Kidney (tissue), 14 donors: ENCODE measurements around the gene NDUFS6. TPM values are rescaled to one million over a fixed set of nuclear protein-coding genes. Genes with fewer than 3 reads are reported as not detected.

Source experiments
- DNase-seq, 5 donors: peaks; one replicate each; pipeline ENCODE4 v3.0.0-alpha.2; 2013 to 2020
- FAIRE-seq: peaks from 2 replicates; lab custom pipeline; 2012; peaks lifted over from hg19 to GRCh38; lab: Jason Lieb, UNC
- H3K27ac ChIP-seq, 2 donors: one replicate each; pipeline ENCODE4 v1.7.0; 2013; ENCODE audit warnings: low read depth in 2 of 2, low read length in 2 of 2, inconsistent platforms in 1 of 2
- H3K27me3 ChIP-seq: one replicate; pipeline ENCODE4 v1.7.1; 2013; ENCODE audit warnings: low read length, inconsistent platforms; ENCODE audit not compliant: control insufficient read depth, insufficient read depth
- H3K36me3 ChIP-seq, 3 donors: one replicate each; pipeline versions ENCODE4 v1.7.0 to v1.7.1; 2013; ENCODE audit warnings: low read length in 3 of 3, control low read depth in 1 of 3, inconsistent platforms in 1 of 3; ENCODE audit not compliant: insufficient read depth in 3 of 3, control insufficient read depth in 2 of 3
- H3K4me1 ChIP-seq, 3 donors: one replicate each; pipeline versions ENCODE4 v1.7.0 to v1.7.1; 2013; ENCODE audit warnings: low read length in 3 of 3, inconsistent platforms in 1 of 3, low read depth in 1 of 3; ENCODE audit not compliant: control insufficient read depth in 2 of 3, insufficient read depth in 2 of 3
- H3K4me3 ChIP-seq, 3 donors: one replicate each; pipeline versions ENCODE4 v1.7.0 to v1.8.1; 2013; ENCODE audit warnings: low read length in 3 of 3, control low read depth in 1 of 3, inconsistent platforms in 1 of 3
- H3K9ac ChIP-seq, 3 donors: one replicate each; pipeline versions ENCODE4 v1.7.0 to v1.7.1; 2013; ENCODE audit warnings: low read length in 3 of 3, control low read depth in 1 of 3, inconsistent platforms in 1 of 3
- H3K9me3 ChIP-seq, 3 donors: one replicate each; pipeline versions ENCODE4 v1.7.0 to v1.7.1; 2013; ENCODE audit warnings: low read length in 3 of 3, control low read depth in 1 of 3, inconsistent platforms in 1 of 3; ENCODE audit not compliant: control insufficient read depth in 2 of 3, insufficient read depth in 1 of 3
- intact Hi-C: fragments of 100-400 bp; cut with DNase I; formaldehyde crosslinking; loops from one replicate; pipeline ENCODE4 v1.11.1; 2022
- polyA plus RNA-seq: library from polyadenylated mRNA; stranded (reverse); fragments of 350-450 nt; fragmentation: Illumina TruSeq; extraction: RNeasy Lipid Tissue Mini Kit (QIAGEN cat#74804); gene quantifications from one replicate; pipeline ENCODE4 v1.2.3, GENCODE V29; 2014; ENCODE audit warnings: low read depth, low replicate concordance; ENCODE audit not compliant: insufficient read depth
- total RNA-seq: library from RNA; stranded (reverse); fragmentation: NEBNext Ultra II Directional; extraction: Animal tissue kit (Norgen Biotek cat#: 25700); gene quantifications from one replicate; pipeline ENCODE4 v1.2.1, GENCODE V29; 2021
- TF ChIP-seq, protein P1 (sequence below): IDR thresholded peaks from 3 replicates; pipeline ENCODE4 v1.5.1; 2012; ENCODE audit warnings: mild to moderate bottlenecking, moderate library complexity, borderline replicate concordance; ENCODE audit not compliant: insufficient read depth; ENCODE audit errors: extremely low read depth
- donor health status: control.
- donor health status: control.
- donor health status: control.
- donor health status: control.
- donor health status: control.
- donor health status: DM: yes; HTN: yes; CAD: no.
- donor health status: Normal renal cell carcinoma (clear cell type).

Gene NDUFS6
- total and polyA plus RNA-seq, 2 donors from 2014 or later, result 31.1 to 164 TPM

DNA sequence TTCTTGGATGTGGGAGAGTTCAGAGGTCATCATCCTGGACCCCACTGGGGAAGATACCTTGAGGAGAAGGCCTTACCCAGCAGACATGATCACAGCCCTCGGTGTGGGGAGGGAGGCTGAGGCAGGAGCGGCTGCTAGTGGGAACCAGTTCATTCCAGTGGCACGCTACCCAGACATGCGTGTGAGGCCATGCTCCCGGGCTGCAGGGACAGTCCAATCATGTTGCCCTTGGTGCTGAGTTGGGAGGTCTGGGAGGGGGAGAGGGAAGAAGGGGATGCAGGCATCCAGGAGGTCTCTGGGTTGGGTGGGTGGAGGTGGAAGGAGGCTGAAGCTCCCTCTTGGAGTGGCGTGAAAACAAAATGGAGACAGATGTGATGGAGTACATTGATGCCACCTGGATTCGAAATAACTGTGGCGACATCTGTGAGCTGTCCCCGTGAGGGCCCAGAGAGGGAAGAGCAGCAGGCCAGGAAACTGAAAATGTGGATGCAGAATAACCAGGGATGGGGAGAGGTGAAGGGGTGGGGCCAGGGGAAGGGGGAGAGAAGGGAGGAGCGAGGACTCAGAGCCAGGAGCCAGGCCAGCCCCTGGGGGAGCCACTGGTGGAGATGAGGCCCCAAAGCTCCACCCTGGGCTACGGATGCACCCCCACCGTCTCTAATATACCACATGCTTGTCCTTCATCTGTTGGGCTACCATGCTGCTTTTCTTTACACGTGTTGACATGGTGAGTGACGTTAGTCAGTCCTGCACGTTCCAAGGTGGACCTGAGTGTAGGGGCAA, 16.2 kb downstream of the NDUFS6 start:
- intact Hi-C loops, result no loop called here
- no peak for FAIRE-seq
- H3K27ac ChIP-seq, result no peak overlapping the region
- TF ChIP-seq, protein P1, sequence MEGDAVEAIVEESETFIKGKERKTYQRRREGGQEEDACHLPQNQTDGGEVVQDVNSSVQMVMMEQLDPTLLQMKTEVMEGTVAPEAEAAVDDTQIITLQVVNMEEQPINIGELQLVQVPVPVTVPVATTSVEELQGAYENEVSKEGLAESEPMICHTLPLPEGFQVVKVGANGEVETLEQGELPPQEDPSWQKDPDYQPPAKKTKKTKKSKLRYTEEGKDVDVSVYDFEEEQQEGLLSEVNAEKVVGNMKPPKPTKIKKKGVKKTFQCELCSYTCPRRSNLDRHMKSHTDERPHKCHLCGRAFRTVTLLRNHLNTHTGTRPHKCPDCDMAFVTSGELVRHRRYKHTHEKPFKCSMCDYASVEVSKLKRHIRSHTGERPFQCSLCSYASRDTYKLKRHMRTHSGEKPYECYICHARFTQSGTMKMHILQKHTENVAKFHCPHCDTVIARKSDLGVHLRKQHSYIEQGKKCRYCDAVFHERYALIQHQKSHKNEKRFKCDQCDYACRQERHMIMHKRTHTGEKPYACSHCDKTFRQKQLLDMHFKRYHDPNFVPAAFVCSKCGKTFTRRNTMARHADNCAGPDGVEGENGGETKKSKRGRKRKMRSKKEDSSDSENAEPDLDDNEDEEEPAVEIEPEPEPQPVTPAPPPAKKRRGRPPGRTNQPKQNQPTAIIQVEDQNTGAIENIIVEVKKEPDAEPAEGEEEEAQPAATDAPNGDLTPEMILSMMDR, result no peak
- H3K9me3 ChIP-seq, result no peaks in the 10 kb centered on the region
- H3K27me3 ChIP-seq, result no peaks in the 10 kb centered on the region
- DNase-seq, result no peak
- no peak overlapping the region for H3K4me3 ChIP-seq
- no peaks in the 10 kb centered on the region for H3K4me1 ChIP-seq
- H3K9ac ChIP-seq, result no peak overlapping the region
- H3K36me3 ChIP-seq, result peaks cover 5 to 65% (median 42%) of the 10 kb centered on the region in 3 donors

DNA sequence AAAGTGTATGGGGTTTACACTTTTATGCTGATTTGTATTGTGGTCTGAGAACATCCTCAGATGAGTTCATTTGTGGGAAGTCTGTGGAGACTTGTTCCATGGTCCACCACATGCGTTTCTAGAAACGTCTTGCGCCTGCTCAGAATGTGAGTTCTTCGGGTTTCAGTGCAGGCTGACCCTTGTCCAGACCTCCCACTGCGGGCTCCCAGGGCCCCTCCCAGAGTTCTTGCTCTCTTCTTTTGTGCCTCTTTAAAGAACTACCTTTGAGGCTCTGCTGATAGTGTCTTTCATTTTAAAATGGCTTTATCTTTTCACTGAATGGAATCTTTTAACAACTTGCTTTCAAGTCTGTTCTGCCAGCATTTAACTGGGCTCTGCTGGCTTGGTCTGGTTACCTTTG, 17.6 kb downstream of the NDUFS6 start:
- TF ChIP-seq, protein P1, result no peak
- Histone ChIP-seq H3K27ac (no peak overlapping the region), H3K9ac (no peak overlapping the region), H3K4me1 (no peaks in the 10 kb centered on the region), H3K9me3 (no peaks in the 10 kb centered on the region), H3K27me3 (no peaks in the 10 kb centered on the region), H3K4me3 (no peak overlapping the region), H3K36me3 (peaks cover 2 to 60% (median 36%) of the 10 kb centered on the region in 3 donors)
- intact Hi-C loops, result no loop called here
- FAIRE-seq (no peak), DNase-seq (no peak)

DNA sequence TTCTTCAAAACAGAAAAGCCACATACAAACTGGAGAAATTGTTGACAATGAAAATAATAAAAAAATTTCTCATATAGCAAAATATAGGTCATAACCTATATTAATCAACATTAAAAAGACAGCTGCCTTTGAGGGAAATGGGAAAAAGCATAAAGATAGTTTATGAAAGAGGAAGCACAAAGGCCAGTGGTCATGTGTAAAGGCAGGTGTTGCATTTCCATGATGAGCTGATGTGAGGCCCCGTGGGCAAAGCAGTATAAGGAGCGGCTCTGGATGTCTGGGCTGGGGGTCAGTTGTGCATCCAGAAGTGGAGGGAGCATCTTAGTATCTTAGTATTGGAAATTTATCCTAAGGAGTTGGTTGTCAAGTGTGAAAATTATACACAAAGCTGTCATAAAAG, 18.3 kb downstream of the NDUFS6 start:
- Histone ChIP-seq H3K9ac (no peak overlapping the region), H3K27ac (no peak overlapping the region), H3K9me3 (no peaks in the 10 kb centered on the region), H3K4me1 (no peaks in the 10 kb centered on the region), H3K4me3 (no peak overlapping the region), H3K36me3 (peaks cover 2 to 53% (median 30%) of the 10 kb centered on the region in 3 donors), H3K27me3 (no peaks in the 10 kb centered on the region)
- DNase-seq (no peak), FAIRE-seq (no peak)
- TF ChIP-seq, protein P1, result no peak
- intact Hi-C loops, result no loop called here
